Pancreas (tissue), 10 donors: ENCODE measurements around the gene TARS2. TPM values are rescaled to one million over a fixed set of nuclear protein-coding genes. Genes with fewer than 3 reads are reported as not detected.

Experiments
- ATAC-seq, 4 donors: fragments of 200-7000 bp; cut with Tn5 transposase; one replicate each; pipeline versions ENCODE4 v1.8.0 to v1.9.1; 2020; ENCODE audit warnings: mild to moderate bottlenecking in 4 of 4, moderate library complexity in 4 of 4
- DNase-seq, 6 donors: peaks; one replicate each; pipeline ENCODE4 v3.0.0-alpha.2; 2020
- FAIRE-seq: peaks from 2 replicates; lab custom pipeline; 2012; peaks lifted over from hg19 to GRCh38; lab: Jason Lieb, UNC
- H3K27ac ChIP-seq, 4 donors: fragments of 200-600 bp; sonication (generic); 1 replicate in 3 of 4; 2 replicates in 1 of 4; pipeline versions ENCODE4 v1.5.0 to v1.8.0; 2020
- H3K27me3 ChIP-seq, 4 donors: fragments of 200-600 bp; one replicate each; pipeline ENCODE4 v1.8.0; 2021
- H3K36me3 ChIP-seq, 3 donors: fragments of 200-600 bp; sonication (generic) in 1 of 3; one replicate each; pipeline versions ENCODE4 v1.5.0 to v1.8.0; 2020 to 2021
- H3K4me1 ChIP-seq, 3 donors: fragments of 200-600 bp; one replicate each; pipeline ENCODE4 v1.8.0; 2021
- H3K4me3 ChIP-seq, 4 donors: fragments of 200-600 bp; sonication (generic) in 2 of 4; one replicate each; pipeline versions ENCODE4 v1.5.0 to v1.8.0; 2020 to 2021
- H3K9me3 ChIP-seq, 4 donors: fragments of 200-600 bp; one replicate each; pipeline ENCODE4 v1.8.0; 2021
- WGBS, 2 donors: extraction: QIAGEN DNeasy Blood & Tissue Kit; methylation state at CpG; one replicate each; pipeline ENCODE4 v1.1.7; 2013; 5-methylcytosine and 5-hydroxymethylcytosine counted together
- intact Hi-C, 3 donors: fragments of 100-400 bp; cut with DNase I; formaldehyde crosslinking; loops; one replicate each; pipeline versions ENCODE4 v1.11.1 to v1.14.2; 2022
- polyA plus RNA-seq, 2 donors: library from polyadenylated mRNA; stranded (reverse); fragments of 200-250 nt; gene quantifications; one replicate each; pipeline ENCODE4 v1.2.3, GENCODE V29; 2013
- total RNA-seq, 6 donors: library from RNA; stranded (reverse); fragmentation: NEBNext Ultra II Directional in 4 of 6; extraction: Animal tissue kit (Norgen Biotek cat#: 25700) in 4 of 6; gene quantifications; one replicate each; pipeline versions ENCODE4 v1.2.1 to v1.2.4, GENCODE V29; 2021 to 2023
- TF ChIP-seq, protein P1 (sequence below), 4 donors: fragments of 200-600 bp; sonication (generic) in 3 of 4; IDR thresholded peaks; one replicate each; pipeline versions ENCODE4 v1.5.0 to v1.8.0; 2021; ENCODE audit warnings: antibody characterized with exemption in 4 of 4
- donor health status: healthy with polysubstance abuse.
- donor health status: DM: no; HTN: no; CAD: no; lungs with moderate emphysema.
- donor health status: DM: no; HTN: no; CAD: no.
- donor health status: control.
- donor health status: control.
- donor health status: Bipolar disorder and iron deficiency.
- donor health status: DM: yes; HTN: yes; CAD: no.
- donor health status: DM: no; HTN: no; CAD: no.
- donor health status: DM: no; HTN: no; CAD: no.
- donor health status: DM: yes; HTN: yes; CAD: no.

TARS2 gene
- total and polyA plus RNA-seq, 8 donors, result 6.9 to 13.6 (median 9.8) TPM

DNA sequence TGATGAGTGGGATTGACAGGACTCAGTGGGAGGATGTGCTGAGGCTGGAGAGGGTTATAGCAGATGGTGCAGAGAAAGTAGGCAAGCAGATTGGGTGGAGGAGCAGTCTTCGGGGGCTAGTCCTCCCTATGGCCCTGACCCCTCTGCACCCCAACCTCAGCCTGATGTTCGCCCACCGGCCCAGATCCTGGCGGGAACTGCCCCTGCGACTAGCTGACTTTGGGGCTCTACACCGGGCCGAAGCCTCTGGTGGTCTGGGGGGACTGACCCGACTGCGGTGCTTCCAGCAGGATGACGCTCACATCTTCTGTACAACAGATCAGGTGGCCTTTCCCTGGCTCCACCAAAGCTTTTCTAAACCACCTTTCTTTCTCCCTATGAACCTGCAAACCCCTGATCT lies 11.1 kb downstream of the TARS2 start:
- Histone ChIP-seq H3K9me3 (no peaks in the 10 kb centered on the region), H3K27me3 (no peaks in the 10 kb centered on the region), H3K4me1 (no peaks in the 10 kb centered on the region), H3K36me3 (peaks cover 0 to 29% (median 0%) of the 10 kb centered on the region in 3 donors), H3K4me3 (no peak overlapping the region), H3K27ac (no peak overlapping the region)
- intact Hi-C loops, result no loop called here
- ATAC-seq, result no peak
- no peak for FAIRE-seq
- peak in 1 of 6 donors; percentile 52 for DNase-seq
- TF ChIP-seq, protein P1, sequence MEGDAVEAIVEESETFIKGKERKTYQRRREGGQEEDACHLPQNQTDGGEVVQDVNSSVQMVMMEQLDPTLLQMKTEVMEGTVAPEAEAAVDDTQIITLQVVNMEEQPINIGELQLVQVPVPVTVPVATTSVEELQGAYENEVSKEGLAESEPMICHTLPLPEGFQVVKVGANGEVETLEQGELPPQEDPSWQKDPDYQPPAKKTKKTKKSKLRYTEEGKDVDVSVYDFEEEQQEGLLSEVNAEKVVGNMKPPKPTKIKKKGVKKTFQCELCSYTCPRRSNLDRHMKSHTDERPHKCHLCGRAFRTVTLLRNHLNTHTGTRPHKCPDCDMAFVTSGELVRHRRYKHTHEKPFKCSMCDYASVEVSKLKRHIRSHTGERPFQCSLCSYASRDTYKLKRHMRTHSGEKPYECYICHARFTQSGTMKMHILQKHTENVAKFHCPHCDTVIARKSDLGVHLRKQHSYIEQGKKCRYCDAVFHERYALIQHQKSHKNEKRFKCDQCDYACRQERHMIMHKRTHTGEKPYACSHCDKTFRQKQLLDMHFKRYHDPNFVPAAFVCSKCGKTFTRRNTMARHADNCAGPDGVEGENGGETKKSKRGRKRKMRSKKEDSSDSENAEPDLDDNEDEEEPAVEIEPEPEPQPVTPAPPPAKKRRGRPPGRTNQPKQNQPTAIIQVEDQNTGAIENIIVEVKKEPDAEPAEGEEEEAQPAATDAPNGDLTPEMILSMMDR (IDR thresholded peaks at IDR 0.05), result no peak
- WGBS, 2 donors, result 90 to 100% methylated on average over 7 to 10 of the region's 10 CpGs

DNA sequence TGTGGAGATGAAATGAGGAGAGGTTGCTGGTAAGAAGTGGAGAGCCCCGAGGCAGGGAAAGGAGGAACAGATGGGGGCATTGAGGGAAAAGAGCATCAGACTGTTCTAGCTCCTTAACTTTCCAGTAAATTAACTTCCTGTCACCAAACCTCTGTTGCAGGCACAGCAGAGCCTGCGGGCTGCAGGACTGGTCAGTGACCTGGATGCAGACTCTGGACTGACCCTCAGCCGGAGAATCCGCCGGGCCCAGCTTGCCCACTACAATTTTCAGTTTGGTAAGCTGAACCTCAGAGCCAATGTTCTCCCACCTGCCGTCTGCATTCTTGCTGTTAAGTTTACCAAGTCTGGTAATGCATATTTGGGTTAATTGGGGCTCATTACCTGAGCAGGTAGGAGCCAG lies 18.2 kb downstream of the TARS2 start:
- TF ChIP-seq, protein P1 (IDR thresholded peaks at IDR 0.05), result no peak
- no peak for DNase-seq
- peaks cover 0 to 9% (median 8%) of the 10 kb centered on the region in 3 donors for H3K36me3 ChIP-seq

DNA sequence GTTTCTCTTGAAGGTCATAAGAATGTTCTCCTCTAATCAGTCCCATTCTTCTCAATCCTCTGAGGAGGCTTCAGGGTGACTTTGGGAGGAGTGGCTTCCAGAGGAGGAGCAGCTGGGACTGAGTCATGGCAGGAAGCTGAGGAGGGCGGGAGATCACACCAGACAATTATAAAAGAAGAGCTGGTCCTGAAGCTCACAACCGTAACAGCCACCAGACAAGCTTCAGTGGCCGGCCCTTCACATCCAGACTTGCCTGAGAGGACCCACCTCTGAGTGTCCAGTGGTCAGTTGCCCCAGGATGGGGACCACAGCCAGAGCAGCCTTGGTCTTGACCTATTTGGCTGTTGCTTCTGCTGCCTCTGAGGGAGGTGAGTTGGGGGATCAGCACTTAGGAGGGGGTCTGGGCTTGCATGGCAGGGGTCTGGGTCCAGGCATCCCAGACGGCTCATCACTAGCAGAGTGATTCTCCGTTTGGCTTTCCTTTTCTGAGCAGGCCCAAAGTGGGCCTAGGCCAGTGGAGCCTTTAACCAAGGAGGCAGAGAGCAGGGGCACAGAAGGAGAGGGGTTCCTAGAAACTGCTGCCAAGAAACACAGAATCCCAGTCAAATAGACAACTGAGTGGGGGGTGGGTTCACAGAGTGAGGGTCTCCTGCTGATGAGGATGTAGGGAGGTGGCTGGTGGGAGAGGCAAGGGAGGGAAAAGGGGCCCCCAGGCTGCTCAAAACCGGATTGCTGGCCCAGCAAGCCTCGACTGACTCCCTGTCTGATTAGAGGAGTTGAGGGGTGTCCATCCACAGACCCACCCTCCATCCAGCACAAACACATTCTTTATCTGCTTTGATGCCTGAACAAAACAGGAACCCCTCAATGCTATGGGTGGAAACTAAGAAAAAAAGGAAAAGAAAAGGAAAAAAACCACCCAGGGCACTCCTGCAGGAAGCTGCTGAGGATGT lies 21.0 kb downstream of the TARS2 start, which contains the start of gene ECM1:
TSS of gene ECM1 (plus strand) at position 198 of the 953 bp plus-strand sequence. CDS start at position 299, 101 bp downstream.
- ATAC-seq, result peak in 3 of 4 donors; percentile 37 to 69 (median 65)
- peaks cover 0 to 9% (median 8%) of the 10 kb centered on the region in 3 donors for H3K36me3 ChIP-seq
- H3K4me1 ChIP-seq, result no peaks in the 10 kb centered on the region
- H3K27ac ChIP-seq, result no peak within 1 kb of the TSS
- no peak for FAIRE-seq
- peak in 1 of 6 donors; percentile 34 for DNase-seq
- intact Hi-C loops, result no loop called here
- TF ChIP-seq, protein P1 (IDR thresholded peaks at IDR 0.05), result no peak
- H3K9me3 ChIP-seq, result no peaks in the 10 kb centered on the region
- no peak within 1 kb of the TSS for H3K4me3 ChIP-seq
- no peaks in the 10 kb centered on the region for H3K27me3 ChIP-seq
- 75 to 80% methylated on average over 7 of the region's 7 CpGs for WGBS, 2 donors

More for the DNA sequence above, 18.2 kb downstream of the TARS2 start:
- ATAC-seq, result no peak
- H3K27ac ChIP-seq, result no peak overlapping the region
- WGBS, 2 donors, result 82 to 86% methylated on average over 6 of the region's 6 CpGs
- no peaks in the 10 kb centered on the region for H3K9me3 ChIP-seq
- no peaks in the 10 kb centered on the region for H3K4me1 ChIP-seq
- H3K4me3 ChIP-seq, result no peak overlapping the region
- FAIRE-seq, result no peak
- intact Hi-C loops, result no loop called here
- no peaks in the 10 kb centered on the region for H3K27me3 ChIP-seq

DNA sequence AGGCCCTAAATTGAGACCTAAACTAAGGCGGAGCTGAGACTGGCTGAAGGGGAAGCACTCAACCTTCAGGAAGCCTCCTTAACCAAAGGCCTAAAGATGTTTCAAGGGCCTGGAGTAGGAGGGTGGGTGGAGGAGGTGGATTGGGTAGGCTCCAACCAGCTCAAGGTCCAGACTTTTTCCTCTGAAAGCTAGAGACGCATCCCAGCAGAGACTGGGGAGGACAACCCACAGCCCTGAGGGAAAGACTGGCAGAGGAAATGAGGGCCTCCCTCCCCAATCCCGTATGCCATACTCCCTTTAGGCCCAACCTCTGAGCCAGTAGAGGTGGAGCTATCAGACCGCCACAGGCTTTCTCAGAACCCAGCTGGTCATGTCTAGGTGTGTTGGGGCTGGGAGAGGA lies 21.8 kb downstream of the TARS2 start:
- FAIRE-seq (no peak), DNase-seq (no peak), ATAC-seq (no peak)
- Histone ChIP-seq H3K27me3 (no peaks in the 10 kb centered on the region), H3K4me3 (no peak overlapping the region), H3K9me3 (no peaks in the 10 kb centered on the region), H3K27ac (no peak overlapping the region), H3K36me3 (peaks cover 0 to 9% (median 8%) of the 10 kb centered on the region in 3 donors), H3K4me1 (no peaks in the 10 kb centered on the region)
- intact Hi-C loops, result no loop called here
- WGBS, 2 donors, result 76 to 84% methylated on average over 4 of the region's 4 CpGs
- TF ChIP-seq, protein P1 (IDR thresholded peaks at IDR 0.05), result no peak
